SW 1271 (cell line): Measurements from ENCODE around the gene TENT4B.
"Not testable (repeated sequence)": the region's sequence is repeated elsewhere in the genome, so short reads cannot be mapped to it uniquely, and the experiment has no call there.

ENCODE experiments used
- DNase-seq, 2 experiments: peaks; one replicate each; lab custom pipeline; 2025; lab: John Stamatoyannopoulos, UW

Gene TENT4B

DNA sequence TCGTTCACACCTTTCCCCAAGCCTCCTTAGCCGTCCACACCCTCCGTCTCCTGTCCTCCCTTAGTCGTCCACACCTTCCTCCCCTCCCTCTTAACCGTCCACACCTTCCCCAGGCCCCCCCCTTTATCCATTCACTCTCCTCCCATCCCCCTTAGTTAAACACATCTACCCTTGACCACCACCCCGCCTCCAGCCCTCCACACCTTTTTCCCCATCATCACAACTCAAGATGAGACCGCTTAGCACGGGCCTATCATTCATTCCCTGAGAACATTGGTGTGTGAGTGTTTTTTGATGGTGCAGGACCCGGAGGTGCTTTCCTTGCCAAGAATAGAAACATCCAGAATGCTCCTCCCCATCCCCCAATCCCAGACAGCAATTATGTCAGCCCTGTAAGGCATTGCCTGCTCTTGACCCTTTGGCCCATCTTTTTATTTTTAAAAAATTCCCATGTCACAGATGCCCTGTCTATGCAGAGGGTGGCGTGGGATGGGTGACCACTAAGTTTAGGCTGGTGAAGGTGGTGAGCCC lies 1.4 kb downstream of the TENT4B start:
- DNase-seq, result no peak

- DNase-seq, result no peak
These were observed 2.8 kb downstream of the TENT4B start for GRCh38 chr16:50155925-50156324.

- no peak for DNase-seq
These were observed 3.5 kb downstream of the TENT4B start for GRCh38 chr16:50156590-50156989.

DNA sequence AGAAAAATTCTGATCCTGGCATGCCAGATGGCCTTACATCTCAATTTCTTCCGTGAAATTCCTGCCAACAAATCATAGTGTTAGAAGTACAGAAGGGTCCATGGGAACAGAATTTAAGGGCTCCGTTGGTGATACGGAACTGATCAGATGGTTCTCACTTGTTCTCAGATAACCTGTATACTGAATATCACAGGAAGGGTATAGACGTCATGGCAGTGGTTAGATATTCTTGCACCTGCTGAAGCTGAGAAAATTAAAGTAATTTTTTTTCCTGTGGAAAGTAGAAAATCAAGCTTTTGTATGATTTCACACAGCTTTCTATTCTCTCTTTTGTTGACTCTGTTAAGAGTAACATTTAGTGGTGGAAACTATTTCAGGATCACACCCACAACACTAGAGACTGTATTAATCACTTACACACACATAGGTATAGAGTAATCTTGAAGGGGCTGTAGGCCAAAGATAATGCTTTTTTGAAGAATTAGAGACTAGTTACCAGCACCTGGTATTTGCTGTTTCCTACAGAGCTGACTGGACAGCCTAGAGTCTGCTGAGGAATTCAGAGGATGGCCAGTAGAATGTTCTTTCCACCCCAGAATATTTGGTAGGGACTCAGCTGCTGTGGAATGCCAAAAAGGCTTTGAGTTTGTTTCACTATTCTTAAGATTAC lies 7.5 kb downstream of the TENT4B start:
- no peak for DNase-seq

GRCh38 chr16:50161950-50162349 lies 8.8 kb downstream of the TENT4B start:
- no peak for DNase-seq

DNA sequence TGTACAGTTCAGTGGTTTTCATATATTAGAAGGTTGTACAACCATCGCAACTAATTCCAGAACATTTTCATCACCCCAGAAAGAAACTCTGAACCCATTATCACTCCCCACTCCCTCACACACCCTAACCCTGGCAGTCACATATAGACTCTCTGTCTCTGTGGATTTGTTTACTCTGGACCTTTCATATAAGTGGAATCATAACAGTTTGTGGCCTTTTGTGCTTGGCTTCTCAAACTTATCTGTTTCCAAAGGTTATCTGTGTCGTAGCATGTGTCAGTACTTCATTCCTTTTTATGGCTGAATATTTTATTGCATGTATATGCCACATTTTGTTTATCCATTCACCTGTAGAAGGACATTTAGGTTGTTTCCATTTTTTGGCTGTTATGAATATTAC lies 12.4 kb downstream of the TENT4B start:
- no peak for DNase-seq

- no peak for DNase-seq
These were observed 13.7 kb downstream of the TENT4B start for GRCh38 chr16:50166511-50167500.

DNA sequence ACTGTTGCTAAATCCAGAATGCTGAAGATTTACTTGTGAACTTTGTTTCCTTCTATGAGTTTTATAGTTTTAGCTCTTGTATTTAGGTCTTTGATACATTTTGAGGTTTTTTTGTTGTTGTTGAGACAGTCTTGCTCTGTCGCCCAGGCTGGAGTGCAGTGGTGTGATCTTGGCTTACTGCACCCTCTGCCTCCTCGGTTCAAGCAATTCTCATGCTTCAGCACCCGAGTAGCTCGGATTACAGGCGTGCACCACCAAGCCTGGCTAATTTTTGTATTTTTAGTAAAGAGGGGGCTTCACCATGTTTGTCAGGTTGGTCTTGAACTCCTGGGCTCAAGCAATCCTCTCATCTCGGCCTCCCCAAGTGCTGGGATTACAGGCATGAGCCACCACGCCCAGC lies 14.4 kb downstream of the TENT4B start:
- no peak for DNase-seq

DNA sequence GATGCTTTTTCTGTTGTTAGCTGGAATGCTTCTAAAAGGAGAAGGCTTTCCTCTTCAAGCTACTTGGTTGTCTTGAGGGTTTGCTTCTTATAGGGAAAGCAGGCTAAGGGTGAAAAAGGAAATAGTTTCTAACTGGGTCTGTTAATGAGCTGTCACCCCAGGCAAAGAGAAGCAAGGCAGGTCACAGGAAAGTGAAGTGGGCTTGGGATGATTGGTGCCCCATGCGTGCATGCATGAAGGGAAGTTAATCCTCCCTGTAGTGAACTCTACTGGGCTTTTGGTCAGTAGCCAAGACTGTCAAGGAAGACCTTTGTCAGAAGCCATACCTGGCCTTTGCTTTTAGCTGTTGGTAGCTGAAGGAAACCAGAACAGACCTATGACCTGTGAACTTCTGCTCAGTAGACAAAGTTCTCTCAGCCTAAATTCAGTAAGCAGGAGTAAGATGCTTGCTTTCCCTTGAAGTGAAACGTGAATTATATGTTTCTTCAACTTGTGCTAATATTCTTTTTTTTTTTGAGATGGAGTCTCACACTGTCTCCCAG lies 16.5 kb downstream of the TENT4B start:
- no peak for DNase-seq

GRCh38 chr16:50171773-50172172 lies 18.7 kb downstream of the TENT4B start:
- not testable (repeated sequence) for DNase-seq

- DNase-seq, result no peak
These were observed 19.3 kb downstream of the TENT4B start for GRCh38 chr16:50172195-50172922.

- DNase-seq, result no peak
These were observed 20.2 kb downstream of the TENT4B start for GRCh38 chr16:50173316-50173715.

DNA sequence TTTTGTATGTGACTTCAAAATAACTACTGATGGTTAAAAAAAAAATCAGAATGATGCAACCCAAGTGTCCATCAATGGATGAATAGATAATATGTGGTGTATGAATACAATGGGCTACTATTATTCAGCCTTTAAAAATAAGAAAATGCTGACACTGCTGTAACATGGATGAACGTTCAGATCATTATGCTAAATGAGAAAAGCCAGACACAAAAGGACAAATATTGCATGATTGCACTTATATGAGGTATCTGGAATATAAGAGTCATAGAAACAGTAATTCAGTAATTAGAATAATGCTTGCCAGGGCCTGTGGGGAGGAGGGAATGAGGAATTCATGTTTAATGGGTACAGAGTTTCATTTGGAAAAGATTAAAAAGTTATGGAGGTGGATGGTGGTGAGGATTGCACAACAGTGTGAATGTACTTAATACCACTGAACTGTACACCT lies 25.4 kb downstream of the TENT4B start:
- DNase-seq, result no peak

- no peak for DNase-seq
These were observed 29.3 kb downstream of the TENT4B start for GRCh38 chr16:50182441-50182840.

DNA sequence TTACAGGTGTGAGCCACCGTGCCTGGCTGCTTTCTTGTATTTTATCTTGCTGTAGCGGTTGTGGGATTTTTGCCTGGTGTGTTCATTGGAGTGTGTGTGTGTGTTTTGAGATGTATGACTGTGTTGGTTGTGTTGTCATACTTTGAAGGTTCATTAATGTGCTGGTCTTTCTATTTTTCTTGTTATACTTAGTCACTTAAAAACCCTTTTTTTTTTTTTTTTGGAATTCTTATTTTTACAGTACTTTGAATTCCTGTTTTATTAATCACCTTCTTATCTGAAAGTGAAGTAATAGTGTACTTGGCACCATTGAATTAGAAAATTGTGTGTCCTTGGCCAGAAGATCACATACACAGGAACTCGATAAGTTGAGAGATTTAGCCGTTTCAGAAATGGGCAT lies 30.2 kb downstream of the TENT4B start:
- DNase-seq, result peak in 1 of 2 experiments; percentile 20

DNA sequence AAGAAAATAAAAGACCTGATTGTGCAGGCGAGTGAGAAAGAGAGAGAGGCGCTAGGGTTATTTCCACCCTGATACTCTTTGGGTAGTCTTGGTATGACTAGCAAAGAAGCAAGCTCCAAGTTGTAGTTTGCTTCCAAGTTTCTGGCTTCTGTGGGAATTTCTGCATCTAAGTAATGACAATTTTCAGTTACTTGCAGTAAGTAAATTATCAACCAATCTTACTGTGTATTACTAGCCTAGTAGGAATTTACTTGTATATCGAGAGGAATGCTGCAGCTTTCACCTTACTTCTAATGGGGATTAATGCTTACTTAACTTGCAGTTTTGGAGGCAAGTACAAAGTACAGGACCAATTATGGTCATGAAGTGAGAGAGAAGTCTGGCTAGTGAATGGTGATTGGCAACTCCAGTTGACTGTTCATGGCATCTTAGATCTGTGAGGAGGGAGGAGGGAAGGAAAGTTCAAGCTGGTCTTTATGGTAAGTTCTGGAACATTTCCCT lies 31.9 kb downstream of the TENT4B start:
- no peak for DNase-seq

GRCh38 chr16:50188619-50189136 lies 35.6 kb downstream of the TENT4B start:
- no peak for DNase-seq

DNA sequence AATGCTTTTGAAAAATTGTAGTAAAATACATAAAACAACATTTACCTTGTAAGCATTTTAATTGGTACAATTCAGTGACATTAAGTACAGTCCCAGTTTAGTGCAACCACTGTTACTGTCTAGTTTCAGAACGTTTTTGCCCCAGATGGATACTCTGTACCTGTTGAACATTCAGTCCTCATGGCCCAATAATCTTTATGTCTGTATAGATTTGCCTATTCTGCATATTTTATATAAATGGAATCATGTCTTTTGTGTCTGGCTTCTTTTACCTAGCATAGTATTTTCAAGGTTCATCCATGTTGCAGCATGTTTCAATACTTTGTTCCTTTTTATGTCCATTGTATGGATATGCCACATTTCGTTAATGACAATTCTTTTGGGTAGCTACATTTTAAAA lies 37.2 kb downstream of the TENT4B start:
- DNase-seq, result no peak

GRCh38 chr16:50192386-50193050 lies 39.4 kb downstream of the TENT4B start:
- no peak for DNase-seq

DNA sequence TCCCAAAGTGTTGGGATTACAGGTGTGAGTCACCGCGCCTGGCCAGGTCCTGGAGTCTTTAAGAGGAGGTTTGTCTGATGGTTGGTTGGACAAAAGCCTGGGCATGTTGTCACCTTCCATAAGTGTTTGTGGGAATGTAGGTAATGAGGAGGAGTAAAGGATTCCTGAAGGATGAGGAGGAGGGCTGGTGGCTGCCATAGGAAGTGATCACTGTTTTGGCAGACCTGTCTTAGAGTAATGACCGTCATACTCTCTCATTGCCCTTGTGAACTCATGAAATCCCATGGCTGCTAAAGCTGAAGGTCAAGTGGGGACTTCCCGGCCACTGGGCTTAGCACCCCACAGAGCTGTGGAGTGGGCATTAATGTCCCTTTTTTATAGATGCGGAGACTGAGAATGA lies 40.5 kb downstream of the TENT4B start:
- DNase-seq, result no peak

- DNase-seq, result no peak
These were observed 42.2 kb downstream of the TENT4B start for GRCh38 chr16:50195276-50195675.
